Suppressor macrophage treated with lipopolysaccharide for 1 hour (primary cell): ENCODE measurements around the gene ARHGAP15.

Experiments
- DNase-seq, 3 donors: peaks; one replicate each; pipeline ENCODE4 v3.0.0-alpha.2; 2020 to 2022

Gene ARHGAP15

DNA sequence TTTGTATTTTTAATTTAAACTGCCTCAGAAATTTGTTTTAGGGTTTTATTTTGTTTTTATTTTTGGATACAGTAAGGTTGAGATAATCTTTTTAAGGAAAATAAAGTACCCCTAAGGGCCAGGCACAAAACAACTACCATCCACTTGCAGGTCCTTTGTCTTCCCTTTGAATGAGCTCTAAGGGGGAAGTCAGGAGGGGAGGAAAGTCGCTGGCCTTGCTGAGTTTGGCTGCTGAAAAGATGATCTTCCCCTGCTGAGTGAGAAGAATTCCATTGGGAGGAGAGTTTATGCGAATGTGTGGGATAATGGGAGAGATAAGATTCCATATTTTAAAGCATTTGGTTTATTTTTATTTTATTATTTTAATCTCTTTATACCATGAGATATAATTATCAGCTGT lies 100.7 kb downstream of the ARHGAP15 start:
- DNase-seq: no peak

DNA sequence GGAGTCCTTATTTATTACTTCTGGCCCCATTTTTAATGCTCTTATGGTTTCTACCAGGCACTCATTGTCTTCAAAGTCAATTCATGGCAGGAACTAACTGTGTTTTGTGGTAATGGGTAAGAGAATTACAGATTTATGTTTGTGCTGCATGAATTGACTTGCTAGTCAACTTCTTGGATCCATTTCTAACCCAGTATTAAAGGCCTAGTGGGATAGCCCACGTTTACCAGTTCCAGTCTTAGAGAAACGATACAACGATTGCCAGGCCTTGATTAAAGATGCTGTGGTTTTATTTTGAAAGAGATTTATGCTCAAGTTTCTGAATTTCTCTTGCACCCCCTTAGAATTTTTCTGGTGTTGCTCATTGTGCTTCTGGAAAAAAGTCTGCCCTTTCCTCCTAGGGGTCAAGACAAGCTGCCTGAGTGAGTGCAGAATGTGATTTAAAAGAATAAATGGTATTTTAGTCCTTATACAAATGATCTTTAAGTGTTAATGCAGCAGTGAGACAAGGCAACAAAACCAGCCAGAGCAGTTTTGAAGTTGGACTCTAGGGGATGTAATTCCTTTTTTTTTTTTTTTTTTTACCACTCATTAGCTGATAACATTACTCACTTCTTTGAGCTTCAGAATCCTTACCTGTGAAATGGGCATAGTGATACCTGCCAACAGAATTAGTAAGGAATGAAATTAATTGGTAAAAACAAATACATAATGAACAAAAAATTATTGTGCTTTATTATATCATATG lies 101.5 kb downstream of the ARHGAP15 start:
- no peak for DNase-seq

DNA sequence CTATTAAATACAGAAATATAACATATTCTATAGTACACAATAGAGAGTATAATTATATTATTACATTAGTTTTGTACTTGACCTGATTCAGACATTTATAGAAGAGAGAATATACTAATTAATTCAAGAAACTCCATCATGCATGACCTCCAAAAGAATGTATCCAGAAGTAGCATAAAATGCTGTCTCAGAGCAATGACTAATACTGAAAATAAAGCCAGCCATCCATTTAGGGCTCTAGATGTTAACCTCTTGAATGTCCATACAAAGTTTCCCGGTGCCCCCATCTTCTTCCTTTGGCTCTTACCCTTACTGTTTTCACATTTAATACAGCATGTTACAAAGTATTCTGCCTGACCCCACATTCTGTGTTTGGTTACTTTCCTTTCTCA lies 102.0 kb downstream of the ARHGAP15 start:
- DNase-seq: no peak

DNA sequence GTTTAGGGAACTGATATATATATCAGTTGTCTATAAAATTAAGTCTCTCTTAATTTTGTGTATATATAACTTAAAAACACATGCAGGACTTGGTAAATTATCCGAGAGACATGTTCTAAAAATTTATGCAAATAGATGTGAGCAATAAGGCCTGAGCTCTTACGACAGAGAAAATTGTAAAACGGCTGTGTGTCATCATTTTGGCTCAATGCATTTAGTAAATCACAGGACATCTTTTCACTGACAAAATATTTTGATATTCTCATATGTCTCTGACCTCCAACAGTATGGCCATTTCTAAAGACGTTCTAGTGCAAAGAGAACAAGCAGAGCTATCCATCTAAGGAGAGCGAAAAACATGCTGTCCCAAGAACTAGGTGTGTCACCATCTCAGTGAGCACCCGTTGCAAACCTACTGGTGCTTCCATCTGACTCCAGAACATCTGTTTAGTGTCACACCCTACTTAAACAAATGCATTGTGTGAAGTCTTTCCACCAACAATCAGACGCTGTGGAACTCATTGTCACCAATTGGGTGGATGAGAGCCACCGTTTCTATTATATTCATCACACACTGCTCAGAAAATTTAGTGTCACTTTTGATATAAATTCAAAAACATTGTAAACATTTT lies 108.0 kb downstream of the ARHGAP15 start:
- no peak for DNase-seq

DNA sequence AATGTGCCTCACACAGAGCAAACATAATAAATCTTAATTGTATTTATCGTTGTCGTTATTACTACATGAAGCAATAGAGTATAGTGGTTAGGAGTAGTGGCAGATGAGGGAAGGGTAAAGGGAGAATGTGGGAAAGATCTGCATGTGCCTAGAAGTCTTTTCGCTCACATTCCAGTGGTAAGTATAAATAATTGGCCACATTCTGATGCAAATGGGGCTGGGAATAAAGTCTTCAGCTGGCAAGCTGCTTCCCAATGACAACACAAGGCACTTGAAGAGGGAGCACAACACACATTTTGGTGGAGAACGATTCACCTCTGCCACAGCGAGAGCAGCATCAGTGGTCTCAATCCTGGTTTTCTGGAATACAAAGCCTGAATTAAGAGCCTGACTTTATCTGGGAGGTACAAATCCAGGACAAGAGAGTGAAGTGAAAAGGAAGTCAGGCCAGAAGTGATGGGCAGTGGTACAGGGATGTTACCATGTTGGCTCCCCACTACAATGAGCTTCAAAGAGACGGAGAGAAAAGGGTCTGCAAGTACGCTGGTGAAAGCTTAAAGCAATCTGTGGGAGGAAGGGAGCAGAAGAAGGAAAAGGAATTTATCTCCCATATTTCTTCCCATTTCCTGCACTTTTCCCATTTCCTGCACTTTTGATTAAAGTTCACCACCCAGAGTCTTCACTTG lies 112.3 kb downstream of the ARHGAP15 start:
- no peak for DNase-seq

DNA sequence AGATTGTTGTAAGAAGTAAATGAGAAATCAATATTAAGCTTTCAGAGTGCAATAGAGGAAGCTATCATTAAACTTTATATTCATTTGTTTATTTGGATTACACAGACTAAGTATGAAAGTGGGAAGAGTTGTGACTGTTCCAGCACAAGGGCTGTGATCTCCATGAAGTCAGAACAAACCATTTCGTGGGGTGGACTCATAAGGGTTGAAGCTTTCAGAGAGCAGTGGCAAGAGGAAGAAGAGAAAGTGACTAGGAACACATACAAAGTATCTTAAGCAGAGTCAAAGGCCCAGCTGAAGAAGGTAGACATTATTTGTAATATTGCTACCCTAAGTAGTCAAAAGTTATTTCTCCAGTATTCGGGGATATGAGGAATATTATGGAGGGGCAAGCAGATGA lies 117.0 kb downstream of the ARHGAP15 start:
- DNase-seq: no peak

DNA sequence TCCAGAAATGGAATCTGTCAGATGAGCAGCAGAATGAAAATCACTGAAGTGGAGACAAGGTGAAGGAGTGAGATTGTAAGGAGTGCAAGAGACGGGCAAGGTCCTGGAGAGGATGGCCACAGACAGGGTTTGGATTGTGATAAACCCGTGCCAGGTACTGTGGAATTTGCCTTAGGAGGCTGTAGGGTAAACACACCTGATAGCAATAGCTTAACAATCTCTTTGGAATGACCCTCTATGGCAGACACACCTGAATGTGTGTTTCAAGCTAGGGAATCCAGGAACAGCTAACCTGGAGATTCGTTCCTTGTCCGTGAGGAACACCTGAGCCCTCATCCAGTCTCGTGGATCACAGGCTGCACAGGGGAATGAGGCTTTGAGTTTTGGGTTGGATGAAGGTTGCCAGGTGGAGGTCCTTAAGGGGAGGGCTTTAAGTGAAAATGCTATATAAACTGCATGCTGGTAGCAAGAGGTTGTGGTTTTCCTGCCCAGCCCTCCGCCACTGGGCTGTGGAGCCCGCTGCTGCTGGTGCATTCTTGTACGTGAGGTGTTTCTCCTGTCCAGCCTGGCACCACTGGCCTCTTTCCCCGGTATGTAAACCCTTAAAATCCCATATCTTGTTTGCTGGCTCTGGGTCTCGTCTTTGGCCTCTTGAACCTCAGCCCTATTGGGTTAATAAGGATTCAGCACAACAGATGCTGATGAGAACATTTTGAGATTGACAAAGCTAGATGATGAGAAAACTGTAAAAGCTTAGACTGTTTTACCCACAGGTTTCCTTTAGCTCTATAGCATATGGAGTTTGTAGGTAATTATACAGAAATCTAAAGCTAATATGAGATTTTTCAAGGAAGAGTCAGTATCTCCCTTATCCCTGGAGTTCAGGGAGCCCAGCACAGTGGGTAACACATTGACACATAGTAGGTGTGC lies 117.9 kb downstream of the ARHGAP15 start:
- DNase-seq: no peak

DNA sequence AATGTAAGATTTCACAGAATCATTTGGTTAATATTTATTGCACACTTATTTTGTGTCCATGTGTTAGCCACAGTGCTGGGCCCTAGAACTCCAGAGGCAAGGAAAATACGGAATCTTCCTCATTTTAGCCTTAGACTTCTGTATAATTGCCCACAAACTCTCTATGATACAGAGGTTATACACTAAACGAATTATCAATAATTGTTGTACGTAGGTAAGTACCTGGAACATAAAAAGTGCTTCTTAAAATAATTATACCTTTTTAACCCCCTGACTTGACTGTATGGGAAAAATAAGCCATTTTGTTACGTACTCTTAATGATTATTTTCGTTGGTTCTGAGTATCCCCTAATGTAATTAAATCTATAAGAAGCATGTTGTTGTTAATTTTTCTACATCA lies 119.4 kb downstream of the ARHGAP15 start:
- no peak for DNase-seq

DNA sequence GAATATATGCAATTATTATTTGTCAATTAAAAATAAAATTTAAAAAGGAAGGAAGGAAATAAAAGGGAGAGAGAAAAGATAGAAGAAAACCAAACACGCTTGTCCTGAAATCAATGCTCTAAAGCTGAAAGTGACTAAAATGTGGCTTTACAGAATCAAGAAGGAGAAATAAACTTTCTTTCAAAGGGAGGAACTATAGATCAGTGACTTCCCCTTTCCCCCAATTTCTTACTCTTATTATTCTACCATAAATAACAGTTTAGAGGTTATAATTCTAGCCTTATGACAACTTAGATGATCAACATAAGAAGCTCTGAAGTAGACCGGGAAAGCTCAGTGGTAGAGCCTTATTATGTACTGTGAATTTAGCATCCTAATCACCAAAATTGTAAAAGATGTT lies 122.5 kb downstream of the ARHGAP15 start:
- DNase-seq: no peak

DNA sequence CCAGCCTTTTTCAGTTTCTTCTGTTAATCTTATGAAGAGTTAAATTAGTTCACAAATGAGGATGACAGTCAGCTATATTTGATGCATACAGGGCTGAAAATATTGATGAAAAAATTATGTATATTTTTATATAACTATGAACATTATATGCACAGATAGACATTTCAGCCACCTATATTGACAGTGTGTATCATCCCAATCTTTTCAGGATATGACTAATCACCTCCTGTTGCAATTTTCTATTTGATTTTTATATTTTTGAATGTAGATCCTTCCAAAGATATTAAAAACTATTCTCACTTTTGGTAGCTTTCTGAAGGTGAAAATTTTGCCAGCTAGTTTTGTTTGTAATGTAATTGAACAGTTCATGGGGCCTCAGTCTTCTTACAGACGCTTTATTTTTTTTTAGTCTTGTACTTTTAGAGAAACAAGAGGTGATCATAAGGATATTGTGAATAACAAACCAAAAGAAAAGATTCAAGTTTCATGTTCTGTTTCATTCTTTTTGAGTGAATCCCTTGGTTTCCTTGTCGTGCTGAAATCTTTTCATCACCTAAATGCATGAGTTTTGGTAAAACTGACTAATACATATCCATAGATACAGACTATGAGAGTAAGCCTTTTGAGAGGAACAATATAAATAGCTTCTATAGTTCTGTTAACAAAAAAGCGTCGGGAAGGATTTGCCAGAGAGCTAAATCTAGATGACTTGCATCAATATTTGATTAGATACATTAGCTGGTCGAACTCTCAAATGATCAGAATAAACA lies 123.1 kb downstream of the ARHGAP15 start:
- DNase-seq: no peak

DNA sequence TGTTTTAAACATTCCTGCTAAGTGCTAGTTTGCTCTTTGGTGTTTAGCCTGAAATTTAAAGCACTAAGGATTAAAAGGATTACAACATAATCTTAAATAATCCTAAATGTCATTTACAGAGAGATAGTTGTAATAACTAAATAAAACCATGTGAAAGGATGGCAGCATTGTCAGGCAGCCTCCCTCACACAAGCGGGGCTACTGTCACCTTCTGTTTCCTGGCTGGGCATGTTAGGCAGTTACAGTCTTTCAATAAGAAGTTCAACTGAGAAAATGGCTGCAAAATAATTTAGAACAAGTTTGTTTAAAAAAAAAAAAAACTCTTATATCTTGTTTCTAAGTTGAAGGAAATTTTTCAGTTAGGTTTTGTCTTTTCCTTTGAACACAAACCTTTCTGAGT lies 124.9 kb downstream of the ARHGAP15 start:
- no peak for DNase-seq

DNA sequence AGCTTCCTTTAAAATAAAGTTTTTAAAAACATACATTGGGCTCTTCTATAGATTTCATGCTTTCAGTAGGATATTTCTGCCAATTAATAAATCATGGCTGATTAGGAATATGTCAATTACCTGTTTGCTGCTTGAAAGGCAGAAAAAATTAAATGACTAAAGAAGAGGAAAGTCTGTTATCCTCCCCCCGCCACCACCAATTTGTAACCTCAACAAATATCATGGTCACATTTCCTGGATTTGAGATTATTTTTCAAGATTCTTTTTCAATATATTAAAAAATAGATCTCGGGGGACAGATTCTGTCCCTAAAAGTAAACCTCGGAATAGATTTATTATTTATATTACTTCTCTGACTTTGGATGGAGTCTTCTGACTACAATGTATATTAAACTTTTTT lies 125.9 kb downstream of the ARHGAP15 start:
- DNase-seq: no peak

DNA sequence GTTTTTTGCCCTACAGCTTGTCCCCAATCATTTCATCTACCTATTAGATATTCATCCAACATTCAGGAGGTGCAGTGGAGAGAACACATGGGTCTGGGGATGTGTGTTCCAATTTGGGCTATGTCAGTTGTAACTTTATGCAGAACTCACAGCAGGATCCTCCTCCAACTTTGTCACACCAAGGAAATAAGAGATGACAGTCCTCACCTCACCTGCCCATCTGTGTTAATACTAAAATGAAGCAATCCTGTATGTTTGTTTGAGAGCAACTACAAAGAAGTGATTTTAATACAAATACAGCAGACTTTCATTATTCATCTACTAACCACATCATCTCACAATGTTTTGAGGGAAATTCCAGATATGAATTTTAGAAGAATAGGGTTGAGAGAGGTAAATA lies 126.7 kb downstream of the ARHGAP15 start:
- no peak for DNase-seq

DNA sequence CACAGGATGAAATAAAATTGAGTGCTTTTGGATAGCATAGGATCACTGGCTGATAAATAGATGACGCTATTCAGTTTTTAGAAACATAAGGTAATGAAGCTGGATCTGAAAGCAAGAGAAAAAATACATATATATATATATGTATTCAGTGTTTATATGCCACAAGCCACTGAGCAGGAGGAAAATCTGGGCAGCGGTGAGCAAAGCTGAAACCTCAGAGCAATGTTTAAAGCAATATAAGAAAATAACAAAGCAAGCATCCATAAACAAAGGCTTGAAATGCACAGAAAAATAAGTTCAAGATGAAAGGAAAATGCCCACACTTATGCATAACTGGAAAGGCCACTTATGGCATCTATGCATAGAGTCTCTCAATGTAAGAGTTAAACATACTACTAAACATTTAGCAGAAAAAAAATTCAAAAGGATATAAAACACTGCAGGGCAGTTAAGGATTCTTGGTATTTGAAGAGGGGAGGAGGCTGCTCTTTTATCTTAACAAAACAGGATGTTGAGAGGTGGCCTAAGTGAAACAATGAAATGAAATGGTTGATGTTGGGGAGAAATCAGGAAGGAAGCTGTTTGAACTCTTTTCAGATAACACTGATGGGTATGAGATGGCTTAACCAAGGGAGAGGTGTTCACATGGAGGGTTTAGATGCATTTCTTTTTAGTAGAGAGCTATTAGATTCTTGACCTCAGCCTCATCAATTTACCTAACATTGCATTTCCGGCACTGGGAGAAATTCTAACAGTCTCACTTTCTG lies 129.1 kb downstream of the ARHGAP15 start:
- DNase-seq: no peak

DNA sequence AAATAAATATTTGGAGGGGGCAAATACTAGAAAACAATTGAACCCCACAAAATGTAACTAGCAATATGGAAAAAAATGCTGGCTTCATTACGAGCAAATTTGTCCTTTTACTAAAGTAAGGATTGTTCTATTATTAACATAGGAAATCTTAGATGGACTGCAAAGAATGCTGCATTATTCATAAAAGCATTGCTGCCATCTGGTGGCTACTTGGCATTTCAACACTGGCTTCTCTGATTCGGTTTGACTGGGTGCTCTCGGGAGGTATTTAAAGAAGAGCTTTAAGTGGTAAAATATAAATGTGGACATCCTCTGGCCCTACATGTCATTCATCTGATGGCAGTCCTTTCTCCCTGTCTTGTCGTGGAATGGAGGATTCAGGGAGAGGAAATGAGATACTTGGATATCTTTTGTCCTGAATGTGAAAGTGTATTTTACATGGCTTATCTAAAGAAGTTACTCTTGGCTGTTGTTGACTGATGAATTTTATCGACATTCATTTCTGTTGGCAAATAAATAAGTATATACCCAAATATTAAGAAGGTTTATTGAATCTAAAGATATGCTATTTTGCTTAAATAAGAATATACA lies 130.2 kb downstream of the ARHGAP15 start:
- DNase-seq: peak; percentile 76 to 82 (median 80)

DNA sequence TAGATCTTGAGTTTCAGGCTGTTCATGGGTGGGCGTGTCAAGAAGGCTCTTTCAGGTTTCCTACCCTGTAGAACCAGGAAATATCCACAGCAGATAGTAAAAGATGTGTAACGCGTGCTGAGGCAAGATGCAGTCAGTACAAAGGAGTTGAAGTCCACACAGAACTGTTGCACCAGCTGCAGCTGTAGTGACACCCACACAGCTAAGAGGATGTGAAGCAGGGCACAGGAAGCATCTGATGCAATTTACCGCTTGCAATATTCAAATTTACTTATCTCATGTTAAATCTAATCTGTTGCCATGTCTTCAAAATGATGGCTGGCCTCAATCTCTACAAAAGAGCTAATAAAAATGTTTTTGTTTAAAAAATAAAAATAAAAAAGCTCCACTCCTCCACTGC lies 132.8 kb downstream of the ARHGAP15 start:
- peak; percentile 75 to 90 (median 83) for DNase-seq

DNA sequence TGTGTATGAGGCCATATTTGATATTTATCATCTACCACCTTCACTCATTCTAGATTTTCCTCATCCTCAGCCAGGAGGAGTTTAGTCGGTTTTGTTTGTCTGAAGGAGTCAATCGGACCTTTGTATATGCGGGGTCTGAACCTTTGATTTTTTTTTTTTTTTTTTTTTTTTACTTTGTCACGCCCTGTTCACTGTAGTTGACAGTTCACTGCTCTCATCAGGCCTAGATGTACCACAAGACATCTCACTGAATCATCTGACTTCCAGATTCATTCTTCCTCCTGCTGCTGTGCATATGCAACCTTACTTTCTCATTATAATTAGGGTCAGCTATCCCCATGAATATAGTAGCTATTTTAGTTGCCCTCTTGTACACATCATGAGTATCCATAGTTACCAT lies 133.2 kb downstream of the ARHGAP15 start:
- peak in 1 of 3 donors; percentile 13 for DNase-seq

DNA sequence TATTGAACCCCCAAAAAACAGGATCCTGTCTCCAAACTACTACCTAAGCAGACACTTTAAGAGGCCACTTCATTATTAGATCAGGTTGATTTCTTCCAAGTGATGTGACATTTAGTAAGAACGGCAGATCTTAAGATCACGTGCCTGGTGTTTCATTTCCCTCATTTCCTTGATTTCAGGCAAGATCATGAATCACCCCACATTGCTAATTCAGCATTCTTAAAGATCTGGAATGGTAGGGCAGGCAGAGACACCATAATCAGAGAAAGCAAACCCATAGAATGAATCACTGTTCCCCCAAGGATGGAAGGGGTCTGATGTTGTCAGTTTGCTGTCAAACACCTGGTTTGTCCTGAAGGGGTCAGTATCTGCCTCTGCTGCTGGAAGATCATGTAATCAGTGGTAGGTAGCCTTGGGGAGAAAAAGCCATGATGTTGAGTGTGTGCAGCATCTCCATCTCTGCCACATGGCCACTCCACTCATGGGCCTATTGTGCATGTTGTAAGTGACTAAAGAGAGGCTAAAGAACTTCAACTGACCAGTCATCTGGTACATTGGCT lies 133.9 kb downstream of the ARHGAP15 start:
- DNase-seq: peak; percentile 58 to 85 (median 81)

DNA sequence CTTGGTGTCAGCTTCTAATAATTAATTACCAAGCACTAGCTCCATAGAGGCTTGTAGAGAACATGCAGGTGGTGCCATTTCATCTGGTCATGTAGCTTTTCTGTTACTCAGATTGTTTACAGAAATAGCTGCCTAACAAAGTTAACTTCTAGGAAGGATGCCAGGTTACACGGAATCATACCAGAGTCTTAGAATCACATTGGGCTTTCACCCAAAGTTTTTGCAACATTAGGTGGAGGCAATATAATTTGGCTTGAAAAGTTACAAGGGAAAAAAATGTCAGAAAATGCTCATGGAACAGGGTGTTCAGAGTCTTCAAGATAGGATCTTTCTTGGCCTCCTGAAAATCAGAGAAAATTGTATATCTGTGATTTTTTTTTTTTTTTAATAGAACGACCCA lies 135.6 kb downstream of the ARHGAP15 start:
- no peak for DNase-seq

DNA sequence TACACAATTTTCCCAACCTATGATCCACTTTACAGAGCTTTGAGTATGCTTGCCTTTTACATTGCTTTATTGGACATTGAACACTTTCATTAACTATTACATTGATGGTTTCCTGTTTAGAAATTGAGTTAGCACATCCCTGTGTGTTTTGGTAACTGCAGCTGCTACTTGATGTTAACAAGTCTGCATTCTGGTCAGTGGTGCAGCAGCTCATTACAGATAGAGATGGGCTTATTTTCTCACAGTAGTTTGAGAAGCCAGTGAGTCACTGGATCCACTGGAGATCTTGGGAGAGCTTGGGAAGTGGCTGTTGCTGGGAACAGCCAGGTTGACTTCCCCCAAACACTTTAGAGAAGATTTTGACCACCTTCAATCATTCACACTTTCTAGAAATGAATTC lies 150.5 kb downstream of the ARHGAP15 start:
- DNase-seq: no peak
